ENCODE data around the gene LRFN4. TPM values are rescaled to one million over a fixed set of nuclear protein-coding genes. Genes with fewer than 3 reads are reported as not detected.

LRFN4 gene
- total RNA-seq, 1 experiment from 2014 or later = 66.7 TPM

DNA sequence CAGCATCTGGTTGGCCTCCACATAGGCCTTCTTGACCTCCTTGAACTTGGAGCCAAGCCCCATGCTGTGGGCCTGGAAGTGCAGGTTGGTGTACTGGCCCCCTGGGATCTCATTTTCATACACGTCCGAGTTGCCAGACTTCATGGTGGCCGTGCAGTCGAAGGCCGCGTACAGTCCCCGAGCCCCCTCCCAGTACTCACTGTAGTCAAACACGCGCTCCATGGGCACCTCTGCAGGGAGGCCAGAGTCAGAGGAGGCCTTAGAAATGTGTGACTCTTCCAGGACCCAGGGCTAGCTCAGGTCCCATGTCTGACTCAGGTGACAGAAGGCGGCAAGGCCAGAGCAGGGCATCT is 6.7 kb upstream of the LRFN4 start:
- Histone ChIP-seq H2BK15ac (ENCODE audit: low read depth, low read length) (no peak overlapping the region), H2BK5ac (ENCODE audit: insufficient read length, low read length) (no peak overlapping the region), H3K23ac (ENCODE audit: insufficient read length, low read depth, low read length) (no peak overlapping the region), H3K18ac (ENCODE audit: insufficient read length, low read depth, low read length) (no peak overlapping the region), H3K4me2 (ENCODE audit: insufficient read depth, insufficient read length, low read length) (no peak overlapping the region), H2AFZ (ENCODE audit: low read length) (no peak overlapping the region), H2AK5ac (ENCODE audit: insufficient read length, low read length) (no peak overlapping the region), H4K8ac (replicated peaks; ENCODE audit: insufficient read length, low read depth, low read length) (no peak overlapping the region), H4K20me1 (ENCODE audit: control insufficient read depth, insufficient read depth, insufficient read length) (no peaks in the 10 kb centered on the region), H3K79me1 (ENCODE audit: insufficient read depth, low read depth, low read length, poor library complexity, severe bottlenecking) (no peaks in the 10 kb centered on the region), H3K56ac (ENCODE audit: insufficient read length, low read depth, low read length) (no peak overlapping the region), H2BK120ac (ENCODE audit: low read depth, low read length, poor library complexity, severe bottlenecking) (no peak overlapping the region), H3K23me2 (ENCODE audit: insufficient read length, low read depth, low read length, poor library complexity, severe bottlenecking) (no peaks in the 10 kb centered on the region), H3K4me1 (ENCODE audit: insufficient read depth, low read length) (no peaks in the 10 kb centered on the region), H3T11ph (ENCODE audit: low read length) (no peak overlapping the region), H3K4ac (ENCODE audit: low read depth, low read length) (no peak overlapping the region), H3K27me3 (ENCODE audit: insufficient read depth, low read length) (no peaks in the 10 kb centered on the region), H3K9ac (ENCODE audit: extremely low read depth, insufficient read length, low read length) (no peak overlapping the region), H3K79me2 (ENCODE audit: insufficient read depth, low read length) (no peaks in the 10 kb centered on the region), H2BK20ac (ENCODE audit: low read depth, low read length, poor library complexity, severe bottlenecking) (no peak overlapping the region), H4K91ac (ENCODE audit: insufficient read length, low read depth, low read length) (no peak overlapping the region), H2BK12ac (ENCODE audit: insufficient read length, low read depth, low read length) (no peak overlapping the region), H3K27ac (ENCODE audit: insufficient read length, low read depth, low read length) (no peak overlapping the region), H4K5ac (ENCODE audit: insufficient read length, low read depth, low read length) (no peak overlapping the region), H3K9me3 (ENCODE audit: control insufficient read depth, low read depth, low read length) (no peaks in the 10 kb centered on the region), H3K14ac (ENCODE audit: insufficient read depth, low read length) (no peak overlapping the region)
- Mint-ChIP-seq H3K9me3 (no peaks in the 10 kb centered on the region), H3K4me3 (no peak overlapping the region), H3K4me1 (peaks cover 7 to 10% of the 10 kb centered on the region in 2 experiments), H3K27ac (peak overlapping the region in 1 of 3 experiments; percentile 76; a peak in 3 of 7 replicates), H3K27me3 (ENCODE audit: low read depth) (peaks cover 2% of the 10 kb centered on the region; the same call in 1 of the 2 replicates), H3K36me3 (ENCODE audit: insufficient read depth in 1 of 3, low read depth in 3 of 3) (peaks cover 2 to 37% (median 29%) of the 10 kb centered on the region in 3 experiments; a peak in 6 of 7 replicates)
- TF ChIP-seq, protein P1, sequence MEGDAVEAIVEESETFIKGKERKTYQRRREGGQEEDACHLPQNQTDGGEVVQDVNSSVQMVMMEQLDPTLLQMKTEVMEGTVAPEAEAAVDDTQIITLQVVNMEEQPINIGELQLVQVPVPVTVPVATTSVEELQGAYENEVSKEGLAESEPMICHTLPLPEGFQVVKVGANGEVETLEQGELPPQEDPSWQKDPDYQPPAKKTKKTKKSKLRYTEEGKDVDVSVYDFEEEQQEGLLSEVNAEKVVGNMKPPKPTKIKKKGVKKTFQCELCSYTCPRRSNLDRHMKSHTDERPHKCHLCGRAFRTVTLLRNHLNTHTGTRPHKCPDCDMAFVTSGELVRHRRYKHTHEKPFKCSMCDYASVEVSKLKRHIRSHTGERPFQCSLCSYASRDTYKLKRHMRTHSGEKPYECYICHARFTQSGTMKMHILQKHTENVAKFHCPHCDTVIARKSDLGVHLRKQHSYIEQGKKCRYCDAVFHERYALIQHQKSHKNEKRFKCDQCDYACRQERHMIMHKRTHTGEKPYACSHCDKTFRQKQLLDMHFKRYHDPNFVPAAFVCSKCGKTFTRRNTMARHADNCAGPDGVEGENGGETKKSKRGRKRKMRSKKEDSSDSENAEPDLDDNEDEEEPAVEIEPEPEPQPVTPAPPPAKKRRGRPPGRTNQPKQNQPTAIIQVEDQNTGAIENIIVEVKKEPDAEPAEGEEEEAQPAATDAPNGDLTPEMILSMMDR (conservative IDR thresholded peaks at IDR 0.05) = no peak
- WGBS (ENCODE audit: extremely low coverage, insufficient read length, low lambda C conversion rate) = no CpG with 5 or more reads among the region's 10 CpGs
- DNase-seq = no peak

Data from H9 (cell line).